ENCODE data around the gene ISOC1.

The ISOC1 gene

DNA sequence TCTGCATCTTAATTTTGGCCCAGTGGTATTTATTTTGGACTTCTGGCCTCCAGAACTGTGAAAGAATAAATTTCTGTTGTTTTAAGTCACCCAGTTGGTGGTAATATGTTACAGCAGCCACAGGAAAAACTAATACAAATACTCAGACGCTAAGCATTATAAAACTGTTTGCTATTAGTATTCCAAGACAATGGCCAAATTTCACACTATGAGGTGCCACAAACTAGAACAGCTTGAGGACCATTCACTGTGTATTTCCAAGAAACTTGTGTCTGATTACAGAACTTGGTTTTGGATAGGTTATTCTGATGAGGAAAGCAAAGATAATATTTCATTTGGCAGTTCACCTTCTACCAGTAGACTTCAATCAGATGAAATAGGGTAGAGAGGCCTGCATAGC lies 16.3 kb upstream of the ISOC1 start:
- no peaks in the 10 kb centered on the region for H3K79me2 ChIP-seq (ENCODE audit: control insufficient read depth, low read length)
- no peak for TF ChIP-seq EZH2phosphoT487 (IDR thresholded peaks at IDR 0.05; ENCODE audit: borderline replicate concordance, low read length)
- TF ChIP-seq, protein P1, sequence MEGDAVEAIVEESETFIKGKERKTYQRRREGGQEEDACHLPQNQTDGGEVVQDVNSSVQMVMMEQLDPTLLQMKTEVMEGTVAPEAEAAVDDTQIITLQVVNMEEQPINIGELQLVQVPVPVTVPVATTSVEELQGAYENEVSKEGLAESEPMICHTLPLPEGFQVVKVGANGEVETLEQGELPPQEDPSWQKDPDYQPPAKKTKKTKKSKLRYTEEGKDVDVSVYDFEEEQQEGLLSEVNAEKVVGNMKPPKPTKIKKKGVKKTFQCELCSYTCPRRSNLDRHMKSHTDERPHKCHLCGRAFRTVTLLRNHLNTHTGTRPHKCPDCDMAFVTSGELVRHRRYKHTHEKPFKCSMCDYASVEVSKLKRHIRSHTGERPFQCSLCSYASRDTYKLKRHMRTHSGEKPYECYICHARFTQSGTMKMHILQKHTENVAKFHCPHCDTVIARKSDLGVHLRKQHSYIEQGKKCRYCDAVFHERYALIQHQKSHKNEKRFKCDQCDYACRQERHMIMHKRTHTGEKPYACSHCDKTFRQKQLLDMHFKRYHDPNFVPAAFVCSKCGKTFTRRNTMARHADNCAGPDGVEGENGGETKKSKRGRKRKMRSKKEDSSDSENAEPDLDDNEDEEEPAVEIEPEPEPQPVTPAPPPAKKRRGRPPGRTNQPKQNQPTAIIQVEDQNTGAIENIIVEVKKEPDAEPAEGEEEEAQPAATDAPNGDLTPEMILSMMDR (IDR thresholded peaks at IDR 0.05; ENCODE audit: low read depth, low read length, poor library complexity, severe bottlenecking): no peak
- H3K27ac ChIP-seq (ENCODE audit: low read depth, low read length): no peak overlapping the region
- no peaks in the 10 kb centered on the region for H3K27me3 ChIP-seq (ENCODE audit: control insufficient read depth, low read length)
- no peaks in the 10 kb centered on the region for H3F3A ChIP-seq (ENCODE audit: control insufficient read depth, insufficient read depth)
- no peak overlapping the region for H3K4me2 ChIP-seq (ENCODE audit: low read length)
- H3K36me3 ChIP-seq (ENCODE audit: control insufficient read depth, low read length): no peaks in the 10 kb centered on the region
- H4K20me1 ChIP-seq (ENCODE audit: control insufficient read depth, insufficient read depth, low read depth, low read length): no peaks in the 10 kb centered on the region
- no peaks in the 10 kb centered on the region for H3K4me1 ChIP-seq (ENCODE audit: control insufficient read depth, low read length)
- no peaks in the 10 kb centered on the region for H3K9me2 ChIP-seq (replicated peaks; ENCODE audit: control insufficient read depth, low read length)
- no peaks in the 10 kb centered on the region for H3K9me3 ChIP-seq (ENCODE audit: control insufficient read depth, insufficient read depth, low read length)
- no peak overlapping the region for H3K4me3 ChIP-seq (ENCODE audit: low read length)

DNA sequence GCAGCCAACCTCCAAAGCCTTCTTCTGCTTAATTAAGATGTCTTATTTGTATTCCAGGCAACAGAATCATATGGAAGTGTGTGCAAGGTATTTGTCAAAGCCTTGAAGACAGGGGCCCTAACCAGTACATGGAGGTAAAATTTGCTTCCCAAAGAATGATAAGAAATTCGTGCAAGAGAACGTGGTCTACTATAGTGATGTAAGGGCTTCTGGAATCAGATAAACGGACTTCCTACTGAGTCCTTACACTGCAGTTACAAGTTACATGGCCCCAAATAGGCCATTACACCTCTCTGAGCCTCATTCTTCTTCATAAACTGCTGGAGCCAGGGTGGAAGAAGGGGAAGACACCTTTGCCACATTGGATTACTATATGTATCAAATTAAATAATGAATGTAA lies 15.9 kb upstream of the ISOC1 start:
- no peak overlapping the region for H3K27ac ChIP-seq (ENCODE audit: low read depth, low read length)
- H3F3A ChIP-seq (ENCODE audit: control insufficient read depth, insufficient read depth): no peaks in the 10 kb centered on the region
- H3K4me1 ChIP-seq (ENCODE audit: control insufficient read depth, low read length): no peaks in the 10 kb centered on the region
- H3K9me3 ChIP-seq (ENCODE audit: control insufficient read depth, insufficient read depth, low read length): no peaks in the 10 kb centered on the region
- H3K79me2 ChIP-seq (ENCODE audit: control insufficient read depth, low read length): no peaks in the 10 kb centered on the region
- no peaks in the 10 kb centered on the region for H3K9me2 ChIP-seq (replicated peaks; ENCODE audit: control insufficient read depth, low read length)
- TF ChIP-seq, protein P1 (IDR thresholded peaks at IDR 0.05; ENCODE audit: low read depth, low read length, poor library complexity, severe bottlenecking): no peak
- TF ChIP-seq EZH2phosphoT487 (IDR thresholded peaks at IDR 0.05; ENCODE audit: borderline replicate concordance, low read length): no peak
- H3K36me3 ChIP-seq (ENCODE audit: control insufficient read depth, low read length): no peaks in the 10 kb centered on the region
- no peak overlapping the region for H3K4me2 ChIP-seq (ENCODE audit: low read length)
- H4K20me1 ChIP-seq (ENCODE audit: control insufficient read depth, insufficient read depth, low read depth, low read length): no peaks in the 10 kb centered on the region
- no peak overlapping the region for H3K4me3 ChIP-seq (ENCODE audit: low read length)
- H3K27me3 ChIP-seq (ENCODE audit: control insufficient read depth, low read length): no peaks in the 10 kb centered on the region

DNA sequence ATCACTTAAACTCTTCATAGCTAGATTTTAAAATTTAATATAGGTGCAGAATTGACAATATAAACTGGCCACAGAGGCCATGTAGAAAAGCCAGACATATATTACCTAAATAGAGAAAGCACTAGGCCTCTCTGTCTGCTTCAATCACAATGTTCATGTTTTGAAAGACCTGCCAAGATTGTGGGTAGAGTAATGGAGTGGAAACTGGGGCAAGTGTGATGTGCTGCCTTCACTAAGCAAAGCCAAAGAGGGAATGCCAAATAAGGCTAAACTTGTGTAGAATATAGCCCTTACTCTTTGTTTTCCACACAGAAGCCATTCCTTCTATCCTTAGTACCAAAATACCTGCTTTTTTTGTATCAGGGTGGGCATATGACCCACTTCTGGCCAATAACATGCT lies 15.1 kb upstream of the ISOC1 start:
- no peak for TF ChIP-seq EZH2phosphoT487 (IDR thresholded peaks at IDR 0.05; ENCODE audit: borderline replicate concordance, low read length)
- TF ChIP-seq, protein P1 (IDR thresholded peaks at IDR 0.05; ENCODE audit: low read depth, low read length, poor library complexity, severe bottlenecking): no peak
- Histone ChIP-seq H3K9me2 (replicated peaks; ENCODE audit: control insufficient read depth, low read length) (no peaks in the 10 kb centered on the region), H3K4me3 (ENCODE audit: low read length) (no peak overlapping the region), H4K20me1 (ENCODE audit: control insufficient read depth, insufficient read depth, low read depth, low read length) (no peaks in the 10 kb centered on the region), H3K36me3 (ENCODE audit: control insufficient read depth, low read length) (no peaks in the 10 kb centered on the region), H3K27ac (ENCODE audit: low read depth, low read length) (no peak overlapping the region), H3K27me3 (ENCODE audit: control insufficient read depth, low read length) (no peaks in the 10 kb centered on the region), H3F3A (ENCODE audit: control insufficient read depth, insufficient read depth) (no peaks in the 10 kb centered on the region), H3K4me2 (ENCODE audit: low read length) (no peak overlapping the region), H3K4me1 (ENCODE audit: control insufficient read depth, low read length) (no peaks in the 10 kb centered on the region), H3K79me2 (ENCODE audit: control insufficient read depth, low read length) (no peaks in the 10 kb centered on the region), H3K9me3 (ENCODE audit: control insufficient read depth, insufficient read depth, low read length) (no peaks in the 10 kb centered on the region)

DNA sequence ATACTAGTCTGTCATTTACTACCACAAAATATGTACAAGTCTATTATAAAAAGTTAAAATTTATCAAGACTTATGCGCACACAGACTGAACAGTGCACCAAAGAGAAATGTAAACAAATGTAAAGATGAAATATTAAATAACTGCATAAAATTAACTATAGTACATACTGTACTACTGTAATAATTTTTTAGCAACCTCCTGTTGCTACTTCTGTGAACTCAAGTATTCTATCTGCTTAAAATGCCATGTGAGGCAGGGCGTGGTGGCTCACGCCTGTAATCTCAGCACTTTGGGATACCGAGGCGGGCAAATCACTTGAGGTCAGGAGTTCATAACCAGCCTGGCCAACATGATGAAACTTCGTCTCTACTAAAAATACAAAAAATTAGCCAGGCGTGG lies 13.8 kb upstream of the ISOC1 start:
- Histone ChIP-seq H3K4me2 (ENCODE audit: low read length) (no peak overlapping the region), H3K4me1 (ENCODE audit: control insufficient read depth, low read length) (no peaks in the 10 kb centered on the region), H4K20me1 (ENCODE audit: control insufficient read depth, insufficient read depth, low read depth, low read length) (no peaks in the 10 kb centered on the region), H3K79me2 (ENCODE audit: control insufficient read depth, low read length) (no peaks in the 10 kb centered on the region), H3K27me3 (ENCODE audit: control insufficient read depth, low read length) (no peaks in the 10 kb centered on the region), H3K27ac (ENCODE audit: low read depth, low read length) (no peak overlapping the region), H3K4me3 (ENCODE audit: low read length) (no peak overlapping the region), H3K9me3 (ENCODE audit: control insufficient read depth, insufficient read depth, low read length) (no peaks in the 10 kb centered on the region), H3K9me2 (replicated peaks; ENCODE audit: control insufficient read depth, low read length) (no peaks in the 10 kb centered on the region), H3F3A (ENCODE audit: control insufficient read depth, insufficient read depth) (no peaks in the 10 kb centered on the region), H3K36me3 (ENCODE audit: control insufficient read depth, low read length) (no peaks in the 10 kb centered on the region)
- no peak for TF ChIP-seq EZH2phosphoT487 (IDR thresholded peaks at IDR 0.05; ENCODE audit: borderline replicate concordance, low read length)
- TF ChIP-seq, protein P1 (IDR thresholded peaks at IDR 0.05; ENCODE audit: low read depth, low read length, poor library complexity, severe bottlenecking): no peak

All from DOHH2 (cell line).